ENCODE data around the gene RITA1. TPM values are rescaled to one million over a fixed set of nuclear protein-coding genes. Genes with fewer than 3 reads are reported as not detected.

Gene RITA1
- total RNA-seq, 1 donor from 2014 or later = 15.2 TPM

DNA sequence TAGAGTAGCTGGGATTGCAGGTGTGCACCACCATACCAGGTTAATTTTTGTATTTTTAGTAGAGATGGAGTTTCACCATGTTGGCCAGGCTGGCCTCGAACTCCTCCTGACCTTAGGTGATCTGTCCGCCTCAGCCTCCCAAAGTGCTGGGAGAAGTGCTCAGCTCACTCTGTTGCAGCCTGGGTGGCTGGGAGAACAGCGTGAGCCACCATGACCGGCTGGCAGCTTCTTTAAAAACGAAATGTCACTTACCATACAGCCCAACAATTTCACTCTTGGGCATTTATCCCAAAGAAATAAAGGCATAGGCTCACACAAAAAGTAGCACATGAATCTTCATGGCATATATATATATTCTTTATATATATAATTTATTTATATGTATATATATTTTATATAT is 40.7 kb upstream of the RITA1 start:
- peaks cover 4% of the 10 kb centered on the region for H3K4me1 Mint-ChIP-seq
- peaks cover 4% of the 10 kb centered on the region for H3K27me3 Mint-ChIP-seq (ENCODE audit: low read depth)
- H3K4me3 Mint-ChIP-seq = no peak overlapping the region
- H3K9me3 Mint-ChIP-seq = peaks cover 6% of the 10 kb centered on the region
- H3K36me3 Mint-ChIP-seq = no peaks in the 10 kb centered on the region
- no peak for DNase-seq (ENCODE audit: low spot score in 2 of 2, unreplicated experiment in 2 of 2)
- no peak overlapping the region for H3K27ac Mint-ChIP-seq
- TF ChIP-seq, protein P1, sequence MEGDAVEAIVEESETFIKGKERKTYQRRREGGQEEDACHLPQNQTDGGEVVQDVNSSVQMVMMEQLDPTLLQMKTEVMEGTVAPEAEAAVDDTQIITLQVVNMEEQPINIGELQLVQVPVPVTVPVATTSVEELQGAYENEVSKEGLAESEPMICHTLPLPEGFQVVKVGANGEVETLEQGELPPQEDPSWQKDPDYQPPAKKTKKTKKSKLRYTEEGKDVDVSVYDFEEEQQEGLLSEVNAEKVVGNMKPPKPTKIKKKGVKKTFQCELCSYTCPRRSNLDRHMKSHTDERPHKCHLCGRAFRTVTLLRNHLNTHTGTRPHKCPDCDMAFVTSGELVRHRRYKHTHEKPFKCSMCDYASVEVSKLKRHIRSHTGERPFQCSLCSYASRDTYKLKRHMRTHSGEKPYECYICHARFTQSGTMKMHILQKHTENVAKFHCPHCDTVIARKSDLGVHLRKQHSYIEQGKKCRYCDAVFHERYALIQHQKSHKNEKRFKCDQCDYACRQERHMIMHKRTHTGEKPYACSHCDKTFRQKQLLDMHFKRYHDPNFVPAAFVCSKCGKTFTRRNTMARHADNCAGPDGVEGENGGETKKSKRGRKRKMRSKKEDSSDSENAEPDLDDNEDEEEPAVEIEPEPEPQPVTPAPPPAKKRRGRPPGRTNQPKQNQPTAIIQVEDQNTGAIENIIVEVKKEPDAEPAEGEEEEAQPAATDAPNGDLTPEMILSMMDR (IDR thresholded peaks at IDR 0.05; ENCODE audit: unreplicated experiment) = no peak

DNA sequence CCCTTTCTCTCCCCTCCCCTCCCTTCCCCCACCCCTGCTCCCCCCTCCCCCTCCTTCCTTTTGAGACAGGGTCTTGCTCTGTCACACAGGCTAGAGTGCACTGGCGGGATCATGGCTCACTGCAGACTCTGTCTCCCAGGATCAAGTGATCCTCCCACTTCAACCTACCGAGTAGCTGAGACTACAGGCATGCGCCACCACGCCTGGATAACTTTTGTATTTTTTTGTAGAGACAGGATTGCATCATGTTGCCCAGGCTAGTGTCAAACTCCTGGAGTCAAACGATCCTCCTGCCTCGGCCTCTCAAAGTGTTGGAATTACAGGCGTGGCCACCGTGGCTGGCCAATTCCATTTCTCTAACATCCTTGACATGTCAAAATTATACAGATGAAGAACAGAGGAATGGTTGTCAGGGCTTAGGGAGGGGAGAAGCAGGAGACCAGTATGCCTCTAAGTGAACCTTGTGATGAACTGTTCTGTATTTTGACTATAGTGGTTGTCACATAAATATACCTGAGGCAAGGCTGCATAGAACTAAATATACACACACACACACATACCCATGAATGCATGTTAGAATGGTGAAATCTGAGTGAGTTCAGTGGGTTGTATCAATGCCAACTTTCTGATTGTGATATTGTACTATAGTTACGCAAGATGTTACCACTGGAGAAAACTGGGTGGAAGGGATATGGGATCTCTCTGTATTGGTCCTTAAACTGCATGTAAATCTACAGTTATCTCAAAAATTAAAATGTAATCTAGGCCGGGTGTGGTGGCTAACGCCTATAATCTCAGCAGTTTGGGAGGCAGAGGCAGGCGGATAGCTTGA is 39.6 kb upstream of the RITA1 start:
- Mint-ChIP-seq H3K36me3 (no peaks in the 10 kb centered on the region), H3K27ac (no peak overlapping the region), H3K4me3 (no peak overlapping the region), H3K27me3 (ENCODE audit: low read depth) (peaks cover 9% of the 10 kb centered on the region), H3K4me1 (peaks cover 11% of the 10 kb centered on the region), H3K9me3 (peaks cover 6% of the 10 kb centered on the region)
- TF ChIP-seq, protein P1 (IDR thresholded peaks at IDR 0.05; ENCODE audit: unreplicated experiment) = no peak
- no peak for DNase-seq (ENCODE audit: low spot score in 2 of 2, unreplicated experiment in 2 of 2)

DNA sequence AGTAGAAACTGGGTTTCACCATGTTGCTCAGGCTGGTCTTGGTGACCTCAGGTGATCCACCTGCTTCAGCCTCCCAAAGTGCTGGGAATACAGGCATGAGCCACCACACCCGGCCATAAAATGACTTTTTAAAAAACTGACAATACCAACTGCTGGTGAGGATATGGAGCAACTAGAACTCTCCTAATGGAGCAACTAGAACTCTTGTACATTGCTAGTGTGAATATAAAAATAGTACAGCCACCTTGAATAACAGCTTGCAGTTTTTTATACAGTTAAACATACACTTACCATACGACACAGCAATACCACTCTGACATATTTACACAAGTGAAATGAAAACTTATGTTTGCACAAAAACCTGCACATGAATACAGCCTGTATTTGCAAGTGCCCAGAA is 38.5 kb upstream of the RITA1 start:
- H3K9me3 Mint-ChIP-seq = peaks cover 6% of the 10 kb centered on the region
- H3K27ac Mint-ChIP-seq = no peak overlapping the region
- H3K36me3 Mint-ChIP-seq = no peaks in the 10 kb centered on the region
- H3K4me1 Mint-ChIP-seq = peaks cover 12% of the 10 kb centered on the region
- TF ChIP-seq, protein P1 (IDR thresholded peaks at IDR 0.05; ENCODE audit: unreplicated experiment) = no peak
- peaks cover 14% of the 10 kb centered on the region for H3K27me3 Mint-ChIP-seq (ENCODE audit: low read depth)
- no peak for DNase-seq (ENCODE audit: low spot score in 2 of 2, unreplicated experiment in 2 of 2)
- H3K4me3 Mint-ChIP-seq = no peak overlapping the region

DNA sequence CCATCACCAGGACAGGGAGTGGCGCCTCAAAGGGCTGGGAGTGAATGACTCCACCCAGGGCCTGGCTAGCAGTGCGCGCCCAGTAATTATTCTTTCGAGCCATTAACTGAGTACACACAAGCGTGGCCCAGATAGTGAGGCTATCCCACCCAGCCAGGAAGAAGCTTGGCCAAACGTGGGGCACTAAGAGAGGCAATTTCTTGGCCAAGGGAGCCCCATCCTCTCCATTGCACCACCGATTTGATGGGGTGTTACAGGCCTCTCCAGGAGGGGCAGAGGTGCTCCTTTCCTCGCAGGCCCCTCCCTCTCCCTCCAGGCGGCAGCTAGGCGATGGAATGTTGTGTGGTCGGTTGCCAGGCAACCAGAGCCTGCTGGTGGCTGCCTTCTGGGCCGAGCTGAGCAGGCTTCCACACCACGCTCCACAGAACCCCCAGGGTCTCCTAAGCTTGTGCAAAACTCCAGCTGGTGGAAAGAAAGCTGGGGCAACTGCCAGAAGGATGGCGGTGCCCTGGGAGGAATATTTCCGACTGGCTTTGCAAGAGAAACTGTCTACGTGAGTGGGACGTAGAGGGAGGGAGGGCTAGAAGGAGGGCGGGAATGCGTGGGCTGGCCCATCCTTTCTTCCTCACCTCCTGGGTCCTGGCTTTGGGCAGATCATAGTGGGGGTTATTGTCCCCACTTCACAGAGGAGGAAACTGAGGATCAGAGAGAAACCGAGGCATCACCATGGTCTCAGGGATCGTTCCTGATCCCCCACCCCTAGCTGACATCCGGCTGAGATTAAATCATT is 36.0 kb upstream of the RITA1 start, which contains the start of gene CFAP73:
Gene CFAP73, plus strand, starts transcription at position 364 of the 790 bp plus-strand sequence. Its CDS starts 134 bp downstream, at position 498.
- peaks cover 17% of the 10 kb centered on the region for H3K4me1 Mint-ChIP-seq
- DNase-seq (ENCODE audit: low spot score in 2 of 2, unreplicated experiment in 2 of 2) = peak; percentile 78 to 79
- H3K27me3 Mint-ChIP-seq (ENCODE audit: low read depth) = peaks cover 36% of the 10 kb centered on the region
- TF ChIP-seq, protein P1 (IDR thresholded peaks at IDR 0.05; ENCODE audit: unreplicated experiment) = no peak
- no peak within 1 kb of the TSS for H3K4me3 Mint-ChIP-seq
- peak within 1 kb of the TSS; percentile 74 for H3K27ac Mint-ChIP-seq
- peaks cover 6% of the 10 kb centered on the region for H3K9me3 Mint-ChIP-seq
- H3K36me3 Mint-ChIP-seq = no peaks in the 10 kb centered on the region

DNA sequence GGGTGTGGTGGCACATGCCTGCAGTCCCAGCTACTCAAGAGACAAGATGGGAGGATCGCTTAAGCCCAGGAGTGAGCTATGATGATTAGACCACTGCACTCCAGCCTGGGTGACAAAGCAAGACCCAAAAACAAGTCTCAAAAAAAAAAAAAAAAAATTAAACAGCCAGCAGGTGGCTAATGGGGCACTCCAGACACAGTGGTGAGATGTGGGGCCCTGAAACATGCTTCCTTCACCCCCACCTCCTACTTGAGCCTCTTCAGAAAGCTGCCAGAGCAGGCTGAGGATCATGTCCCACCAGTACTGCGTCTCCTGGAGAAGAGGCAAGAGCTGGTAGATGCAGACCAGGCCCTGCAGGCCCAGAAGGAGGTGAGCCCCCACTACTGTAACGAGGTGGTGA is 33.9 kb upstream of the RITA1 start:
- Mint-ChIP-seq H3K36me3 (no peaks in the 10 kb centered on the region), H3K9me3 (peaks cover 6% of the 10 kb centered on the region), H3K4me3 (peak overlapping the region; percentile 59), H3K4me1 (peaks cover 17% of the 10 kb centered on the region), H3K27me3 (ENCODE audit: low read depth) (peaks cover 53% of the 10 kb centered on the region), H3K27ac (no peak overlapping the region)
- TF ChIP-seq, protein P1 (IDR thresholded peaks at IDR 0.05; ENCODE audit: unreplicated experiment) = no peak
- DNase-seq (ENCODE audit: low spot score in 2 of 2, unreplicated experiment in 2 of 2) = no peak

Data from mesothelial cell of epicardium (in vitro differentiated cells).